Calu3 (cell line): ENCODE measurements around the gene FUBP3. TPM values are rescaled to one million over a fixed set of nuclear protein-coding genes. Genes with fewer than 3 reads are reported as not detected.

ENCODE experiments used
- BruUV-seq: library from RNA; stranded (reverse); fragments of 400-500 nt; replicated peaks from 2 replicates; lab custom pipeline; 2021; lab: Mats Ljungman, UMichigan
- CTCF ChIA-PET: fragments of 300-600 bp; sonication (Branson Sonifier 250); formaldehyde crosslinking; loops from one replicate; lab custom pipeline; 2022; ENCODE audit warnings: antibody characterized with exemption; lab: Charles Lee
- DNase-seq: peaks from one replicate; pipeline ENCODE4 v3.0.0; 2022
- H3K27ac Mint-ChIP-seq: one replicate; pipeline ENCODE4 v1.8.0; 2022; ENCODE audit warnings: mixed read lengths; ENCODE audit not compliant: unreplicated experiment
- H3K27me3 Mint-ChIP-seq: one replicate; pipeline ENCODE4 v1.8.0; 2022; ENCODE audit warnings: mixed read lengths; ENCODE audit not compliant: unreplicated experiment
- H3K36me3 Mint-ChIP-seq: one replicate; pipeline ENCODE4 v1.8.0; 2022; ENCODE audit warnings: mild to moderate bottlenecking, moderate library complexity, mixed read lengths; ENCODE audit not compliant: insufficient read depth, unreplicated experiment
- H3K4me1 Mint-ChIP-seq: one replicate; pipeline ENCODE4 v1.8.0; 2022; ENCODE audit warnings: mild to moderate bottlenecking, low read depth, mixed read lengths; ENCODE audit not compliant: unreplicated experiment
- H3K4me3 Mint-ChIP-seq: one replicate; pipeline ENCODE4 v1.8.0; 2022; ENCODE audit warnings: mild to moderate bottlenecking, low read depth, moderate library complexity, mixed read lengths; ENCODE audit not compliant: unreplicated experiment
- H3K9me3 Mint-ChIP-seq: one replicate; pipeline ENCODE4 v1.8.0; 2022; ENCODE audit warnings: low read depth, mixed read lengths; ENCODE audit not compliant: unreplicated experiment
- intact Hi-C: fragments of 100-400 bp; cut with micrococcal nuclease; formaldehyde crosslinking; loops from one replicate; pipeline ENCODE4 v1.10.0; 2022; ENCODE audit not compliant: unreplicated experiment
- total RNA-seq: library from RNA; stranded (reverse); gene quantifications from 2 replicates; pipeline ENCODE4 v1.2.3, GENCODE V29; 2022
- TF ChIP-seq, protein P1 (sequence below): fragments of 200-600 bp; IDR thresholded peaks from one replicate; pipeline ENCODE4 v1.8.0; 2022; ENCODE audit warnings: antibody characterized with exemption; ENCODE audit not compliant: unreplicated experiment

FUBP3 gene
- total RNA-seq, 1 experiment from 2014 or later: 51.0 TPM

GRCh38 chr9:130675396-130675795 lies 96.0 kb downstream of the FUBP3 start:
- no peaks in the 10 kb centered on the region for H3K36me3 Mint-ChIP-seq
- H3K4me1 Mint-ChIP-seq: no peaks in the 10 kb centered on the region
- no peak for DNase-seq
- intact Hi-C loops: no loop called here
- H3K27ac Mint-ChIP-seq: no peak overlapping the region
- peaks cover 22% of the 10 kb centered on the region for H3K27me3 Mint-ChIP-seq
- BruUV-seq: no TSS peak
- CTCF ChIA-PET: no interaction called here
- TF ChIP-seq, protein P1, sequence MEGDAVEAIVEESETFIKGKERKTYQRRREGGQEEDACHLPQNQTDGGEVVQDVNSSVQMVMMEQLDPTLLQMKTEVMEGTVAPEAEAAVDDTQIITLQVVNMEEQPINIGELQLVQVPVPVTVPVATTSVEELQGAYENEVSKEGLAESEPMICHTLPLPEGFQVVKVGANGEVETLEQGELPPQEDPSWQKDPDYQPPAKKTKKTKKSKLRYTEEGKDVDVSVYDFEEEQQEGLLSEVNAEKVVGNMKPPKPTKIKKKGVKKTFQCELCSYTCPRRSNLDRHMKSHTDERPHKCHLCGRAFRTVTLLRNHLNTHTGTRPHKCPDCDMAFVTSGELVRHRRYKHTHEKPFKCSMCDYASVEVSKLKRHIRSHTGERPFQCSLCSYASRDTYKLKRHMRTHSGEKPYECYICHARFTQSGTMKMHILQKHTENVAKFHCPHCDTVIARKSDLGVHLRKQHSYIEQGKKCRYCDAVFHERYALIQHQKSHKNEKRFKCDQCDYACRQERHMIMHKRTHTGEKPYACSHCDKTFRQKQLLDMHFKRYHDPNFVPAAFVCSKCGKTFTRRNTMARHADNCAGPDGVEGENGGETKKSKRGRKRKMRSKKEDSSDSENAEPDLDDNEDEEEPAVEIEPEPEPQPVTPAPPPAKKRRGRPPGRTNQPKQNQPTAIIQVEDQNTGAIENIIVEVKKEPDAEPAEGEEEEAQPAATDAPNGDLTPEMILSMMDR: no peak
- no peak overlapping the region for H3K4me3 Mint-ChIP-seq
- no peaks in the 10 kb centered on the region for H3K9me3 Mint-ChIP-seq

DNA sequence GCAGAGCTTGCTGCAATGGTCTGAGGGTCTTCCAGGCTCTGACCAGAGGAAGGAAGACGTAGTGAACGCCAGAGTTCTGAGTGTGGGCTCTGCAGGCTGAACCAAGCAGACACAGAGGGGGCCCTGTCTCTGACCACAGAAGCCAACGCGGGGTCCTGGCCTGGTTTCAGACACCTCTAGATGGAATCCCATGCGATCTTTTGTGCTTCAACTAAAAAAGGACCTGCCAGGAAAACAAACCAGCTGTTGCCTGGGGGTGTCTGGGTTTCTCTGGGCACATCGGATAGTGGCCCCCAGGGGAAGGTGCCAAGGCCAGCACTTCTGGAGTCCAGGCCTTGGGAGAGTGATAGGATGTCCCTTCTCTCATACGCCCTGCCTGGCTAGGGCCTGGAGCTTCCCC lies 97.9 kb downstream of the FUBP3 start:
- peaks cover 14% of the 10 kb centered on the region for H3K27me3 Mint-ChIP-seq

GRCh38 chr9:130680836-130681768 lies 101.7 kb downstream of the FUBP3 start:
- DNase-seq: peak; percentile 70
- H3K27me3 Mint-ChIP-seq: peaks cover 14% of the 10 kb centered on the region
- CTCF ChIA-PET: no interaction called here
- TF ChIP-seq, protein P1: no peak
- peaks cover 10% of the 10 kb centered on the region for H3K36me3 Mint-ChIP-seq
- H3K4me3 Mint-ChIP-seq: peak overlapping the region; percentile 65
- peaks cover 7% of the 10 kb centered on the region for H3K4me1 Mint-ChIP-seq
- H3K9me3 Mint-ChIP-seq: no peaks in the 10 kb centered on the region
- intact Hi-C loops: no loop called here
- no peak overlapping the region for H3K27ac Mint-ChIP-seq
- BruUV-seq: no TSS peak

More for the DNA sequence above, 97.9 kb downstream of the FUBP3 start:
- no peak for DNase-seq
- Mint-ChIP-seq H3K27ac (no peak overlapping the region), H3K36me3 (peaks cover 5% of the 10 kb centered on the region), H3K9me3 (no peaks in the 10 kb centered on the region), H3K4me1 (peaks cover 2% of the 10 kb centered on the region), H3K4me3 (no peak overlapping the region)
- intact Hi-C loops: no loop called here
- CTCF ChIA-PET: no interaction called here
- no TSS peak for BruUV-seq
- TF ChIP-seq, protein P1: no peak

GRCh38 chr9:130681769-130682420 lies 102.5 kb downstream of the FUBP3 start:
- CTCF ChIA-PET: interaction anchor here (1.0 to 1.8 kb wide), 4 partner anchors 12 to 347 kb away, joined by 3 to 9 read pairs (median 4); partner anchors contain the start of gene EXOSC2
- H3K9me3 Mint-ChIP-seq: no peaks in the 10 kb centered on the region
- peak overlapping the region; percentile 65 for H3K4me3 Mint-ChIP-seq
- TF ChIP-seq, protein P1: no peak
- DNase-seq: no peak
- H3K27ac Mint-ChIP-seq: no peak overlapping the region
- no TSS peak for BruUV-seq
- peaks cover 10% of the 10 kb centered on the region for H3K36me3 Mint-ChIP-seq
- intact Hi-C loops: no loop called here
- peaks cover 14% of the 10 kb centered on the region for H3K27me3 Mint-ChIP-seq
- H3K4me1 Mint-ChIP-seq: peaks cover 7% of the 10 kb centered on the region
